Thoracic aorta (tissue), 2 donors: ENCODE measurements around the gene OR1K1. TPM values are rescaled to one million over a fixed set of nuclear protein-coding genes. Genes with fewer than 3 reads are reported as not detected.

ENCODE experiments used
- ATAC-seq: fragments of 150-250 bp; one replicate; pipeline ENCODE4 v1.8.0; 2017; ENCODE audit warnings: low read depth; ENCODE audit not compliant: insufficient number of reproducible peaks, low FRiP score
- DNase-seq: peaks from one replicate; pipeline ENCODE4 v3.0.0-alpha.2; 2020; ENCODE audit warnings: low spot score
- H3K27ac ChIP-seq, 2 donors: fragments of 200-600 bp; sonication (generic); 1 replicate in 1 of 2; 2 replicates in 1 of 2; pipeline ENCODE4 v1.5.1; 2016; ENCODE audit warnings: mild to moderate bottlenecking in 2 of 2, moderate library complexity in 2 of 2
- H3K27me3 ChIP-seq: fragments of 200-600 bp; sonication (generic); replicated peaks from 2 replicates; pipeline ENCODE4 v1.6.0; 2016; ENCODE audit warnings: mild to moderate bottlenecking; ENCODE audit not compliant: insufficient read depth
- H3K36me3 ChIP-seq: fragments of 200-600 bp; sonication (generic); one replicate; pipeline ENCODE4 v1.5.1; 2016
- H3K4me1 ChIP-seq, 2 donors: fragments of 200-600 bp; sonication (generic); 1 replicate in 1 of 2; 2 replicates in 1 of 2; pipeline versions ENCODE4 v1.5.1 to v1.6.0; 2016; ENCODE audit warnings: low read depth in 2 of 2, mild to moderate bottlenecking in 1 of 2; ENCODE audit not compliant: control insufficient read depth in 1 of 2
- H3K4me3 ChIP-seq: fragments of 200-600 bp; sonication (generic); 2 replicates; pipeline ENCODE4 v1.5.1; 2016; ENCODE audit warnings: mild to moderate bottlenecking
- H3K9me3 ChIP-seq: fragments of 200-600 bp; sonication (generic); 2 replicates; pipeline ENCODE4 v1.5.1; 2016
- CTCF ChIP-seq: fragments of 200-600 bp; sonication (generic); IDR thresholded peaks from one replicate; pipeline ENCODE4 v1.5.1; 2019; ENCODE audit warnings: antibody characterized with exemption
- total RNA-seq, 2 donors: library from RNA; depleted of rRNA; stranded (reverse); fragments of >200 nt; gene quantifications; one replicate each; pipeline versions ENCODE4 v1.1.0 to v1.2.3, GENCODE V29; 2016

The OR1K1 gene
- not detected for total RNA-seq

- H3K4me3 ChIP-seq = no peak within 1 kb of the TSS
- no peaks in the 10 kb centered on the region for H3K27me3 ChIP-seq
- no peaks in the 10 kb centered on the region for H3K4me1 ChIP-seq
- no peak for TF ChIP-seq CTCF
- no peaks in the 10 kb centered on the region for H3K9me3 ChIP-seq
- no peak within 1 kb of the TSS for H3K27ac ChIP-seq
- H3K36me3 ChIP-seq = no peaks in the 10 kb centered on the region
- no peak for ATAC-seq
- DNase-seq = no peak
These were observed at the start of gene OR1K1 for GRCh38 chr9:122800066-122801060. Gene OR1K1 (plus strand): TSS chr9:122800123. CDS start chr9:122800123, 0 bp downstream.

GRCh38 chr9:122754825-122755224 is 45.1 kb upstream of the OR1K1 start:
- Histone ChIP-seq H3K36me3 (no peaks in the 10 kb centered on the region), H3K4me3 (no peak overlapping the region), H3K27ac (no peak overlapping the region), H3K4me1 (no peaks in the 10 kb centered on the region), H3K27me3 (no peaks in the 10 kb centered on the region), H3K9me3 (peaks cover 11% of the 10 kb centered on the region)
- no peak for ATAC-seq
- no peak for TF ChIP-seq CTCF
- no peak for DNase-seq

GRCh38 chr9:122767817-122768216 is 32.1 kb upstream of the OR1K1 start:
- ATAC-seq (no peak), DNase-seq (no peak)
- H3K4me3 ChIP-seq = no peak overlapping the region
- no peaks in the 10 kb centered on the region for H3K27me3 ChIP-seq
- TF ChIP-seq CTCF = no peak
- H3K9me3 ChIP-seq = peaks cover 32% of the 10 kb centered on the region
- H3K27ac ChIP-seq = no peak overlapping the region
- no peaks in the 10 kb centered on the region for H3K36me3 ChIP-seq
- H3K4me1 ChIP-seq = no peaks in the 10 kb centered on the region

- Histone ChIP-seq H3K9me3 (no peaks in the 10 kb centered on the region), H3K4me1 (no peaks in the 10 kb centered on the region), H3K27ac (no peak overlapping the region), H3K27me3 (no peaks in the 10 kb centered on the region), H3K4me3 (no peak overlapping the region), H3K36me3 (no peaks in the 10 kb centered on the region)
- no peak for TF ChIP-seq CTCF
- ATAC-seq (no peak), DNase-seq (no peak)
These were observed 22.9 kb upstream of the OR1K1 start for GRCh38 chr9:122777052-122777451.

GRCh38 chr9:122777935-122778627 is 21.8 kb upstream of the OR1K1 start:
- ATAC-seq = no peak

More at GRCh38 chr9:122777935-122778627, 21.8 kb upstream of the OR1K1 start:
- H3K27ac ChIP-seq = no peak overlapping the region
- no peaks in the 10 kb centered on the region for H3K9me3 ChIP-seq
- H3K27me3 ChIP-seq = no peaks in the 10 kb centered on the region
- H3K36me3 ChIP-seq = no peaks in the 10 kb centered on the region
- DNase-seq = no peak
- no peaks in the 10 kb centered on the region for H3K4me1 ChIP-seq
- H3K4me3 ChIP-seq = no peak overlapping the region
- no peak for TF ChIP-seq CTCF
